B cell (primary cell): ENCODE results near the gene SHOX. TPM values are rescaled to one million over a fixed set of nuclear protein-coding genes. Genes with fewer than 3 reads are reported as not detected.

Experiments used
- ATAC-seq: fragments of 200-7000 bp; cut with Tn5 transposase; one replicate; pipeline ENCODE4 v1.10.0; 2021; ENCODE audit warnings: low read depth, mild to moderate bottlenecking, moderate number of reproducible peaks, moderate library complexity
- CTCF ChIA-PET: fragments of 350-600 bp; sonication (Branson Sonifier 250); formaldehyde crosslinking; loops from one replicate; lab custom pipeline; 2021; ENCODE audit warnings: antibody characterized with exemption, inconsistent platforms; lab: Charles Lee
- POLR2A ChIA-PET: fragments of 350-600 bp; sonication (Branson Sonifier 250); formaldehyde crosslinking; loops from one replicate; lab custom pipeline; 2021; ENCODE audit warnings: antibody characterized with exemption; lab: Charles Lee
- DNase-seq: peaks from one replicate; pipeline ENCODE4 v3.0.0; 2013
- H2AFZ ChIP-seq: 2 replicates; pipeline ENCODE4 v1.6.1; 2012; ENCODE audit warnings: mild to moderate bottlenecking, low read depth, low read length; ENCODE audit not compliant: insufficient read depth, poor library complexity, severe bottlenecking
- H3K27ac ChIP-seq, 2 donors: 1 replicate in 1 of 2; 2 replicates in 1 of 2; pipeline ENCODE4 v1.5.1; 2012 to 2013; ENCODE audit warnings: low read length in 2 of 2, mild to moderate bottlenecking in 2 of 2, moderate library complexity in 1 of 2
- H3K27me3 ChIP-seq, 4 experiments: fragments of 200-600 bp in 1 of 4; sonication (generic) in 1 of 4; replicated peaks in 1 of 4; 1 replicate in 2 of 4; 2 replicates in 2 of 4; pipeline versions ENCODE4 v1.6.1 to v1.7.0; 2013 to 2016; ENCODE audit warnings: low read length in 3 of 4, mild to moderate bottlenecking in 2 of 4, mixed read lengths in 1 of 4, moderate library complexity in 1 of 4; ENCODE audit not compliant: insufficient read depth in 4 of 4, control insufficient read depth in 3 of 4; ENCODE audit errors: control extremely low read depth in 1 of 4
- H3K36me3 ChIP-seq, 2 experiments: replicated peaks in 1 of 2; 1 replicate in 1 of 2; 2 replicates in 1 of 2; pipeline versions ENCODE4 v1.6.1 to v1.7.1; 2013; ENCODE audit warnings: low read length in 1 of 2; ENCODE audit not compliant: insufficient read depth in 2 of 2, control insufficient read depth in 1 of 2; ENCODE audit errors: control extremely low read depth in 1 of 2, extremely low read depth in 1 of 2
- H3K4me1 ChIP-seq, 2 donors: fragments of 200-600 bp in 1 of 2; sonication (generic) in 1 of 2; 1 replicate in 1 of 2; 2 replicates in 1 of 2; pipeline versions ENCODE4 v1.5.1 to v1.6.1; 2013 to 2017; ENCODE audit warnings: low read length in 2 of 2; ENCODE audit not compliant: control insufficient read depth in 2 of 2, insufficient read depth in 2 of 2
- H3K4me2 ChIP-seq: replicated peaks from 2 replicates; pipeline ENCODE3; 2012; ENCODE audit warnings: mild to moderate bottlenecking, low read depth, low read length; ENCODE audit not compliant: poor library complexity, severe bottlenecking
- H3K4me3 ChIP-seq, 5 experiments: fragments of 200-600 bp in 1 of 5; sonication (generic) in 1 of 5; 1 replicate in 3 of 5; 2 replicates in 2 of 5; pipeline versions ENCODE4 v1.5.1 to v1.7.0; 2011 to 2016; ENCODE audit warnings: low read length in 4 of 5, mild to moderate bottlenecking in 4 of 5, low read depth in 2 of 5, control low read depth in 1 of 5, moderate library complexity in 1 of 5; ENCODE audit not compliant: insufficient read depth in 1 of 5; ENCODE audit errors: control extremely low read depth in 1 of 5, extremely low read depth in 1 of 5
- H3K79me2 ChIP-seq: fragments of 200-600 bp; sonication (generic); one replicate; pipeline ENCODE4 v1.6.0; 2016; ENCODE audit warnings: low read length; ENCODE audit not compliant: control insufficient read depth, insufficient read depth
- H3K9ac ChIP-seq: fragments of 200-600 bp; sonication (generic); 2 replicates; pipeline ENCODE4 v1.6.1; 2017; ENCODE audit warnings: mild to moderate bottlenecking, low read length, moderate library complexity
- H3K9me3 ChIP-seq, 3 donors: one replicate each; pipeline versions ENCODE4 v1.6.1 to v1.7.1; 2013; ENCODE audit warnings: low read length in 2 of 3; ENCODE audit not compliant: control insufficient read depth in 2 of 3, insufficient read depth in 1 of 3; ENCODE audit errors: control extremely low read depth in 1 of 3
- H4K20me1 ChIP-seq: 2 replicates; pipeline ENCODE4 v1.6.0; 2012; ENCODE audit warnings: mild to moderate bottlenecking, low read length; ENCODE audit not compliant: insufficient read depth, control insufficient read depth, poor library complexity, severe bottlenecking
- H3K27ac Mint-ChIP-seq: one replicate; pipeline ENCODE4 v1.8.0; 2021; ENCODE audit warnings: mixed read lengths
- H3K27me3 Mint-ChIP-seq: one replicate; pipeline ENCODE4 v1.8.0; 2021; ENCODE audit warnings: mixed read lengths
- H3K4me1 Mint-ChIP-seq: one replicate; pipeline ENCODE4 v1.8.0; 2021; ENCODE audit warnings: mixed read lengths
- H3K4me3 Mint-ChIP-seq: one replicate; pipeline ENCODE4 v1.8.0; 2021; ENCODE audit warnings: mixed read lengths
- H3K9me3 Mint-ChIP-seq: one replicate; pipeline ENCODE4 v1.8.0; 2022; ENCODE audit warnings: mixed read lengths; ENCODE audit not compliant: insufficient read depth
- EZH2 ChIP-seq: IDR thresholded peaks from 2 replicates; pipeline ENCODE4 v1.6.1; 2012; ENCODE audit warnings: borderline replicate concordance, low read depth, mild to moderate bottlenecking, moderate library complexity, low read length; ENCODE audit not compliant: insufficient read depth, poor library complexity, severe bottlenecking
- WGBS: methylation state at CpG from one replicate; pipeline ENCODE4 v1.1.5; 2013; ENCODE audit warnings: missing lambda C conversion rate; ENCODE audit not compliant: insufficient coverage; 5-methylcytosine and 5-hydroxymethylcytosine counted together
- intact Hi-C: fragments of 100-400 bp; cut with micrococcal nuclease; formaldehyde crosslinking; loops from one replicate; pipeline ENCODE4 v1.10.0; 2022
- polyA plus RNA-seq: library from polyadenylated mRNA; depleted of rRNA; stranded (reverse); fragments of >200 nt; gene quantifications from 2 replicates; pipeline ENCODE4 v1.2.3, GENCODE V29; 2012
- total RNA-seq, 2 donors: library from RNA; stranded (reverse); fragments of 120-200 nt in 1 of 2; gene quantifications; 1 replicate in 1 of 2; 2 replicates in 1 of 2; pipeline versions ENCODE4 v1.2.3 to v1.2.4, GENCODE V29; 2013 to 2022
- TF ChIP-seq, protein P1 (sequence below): fragments of 200-600 bp; IDR thresholded peaks from one replicate; pipeline ENCODE4 v1.8.0; 2022; ENCODE audit warnings: antibody characterized with exemption, mild to moderate bottlenecking

Gene SHOX
- total and polyA plus RNA-seq, 2 donors (not counting 1 experiment from before 2014, with no cell fraction given), result not detected

GRCh38 chrX:636981-637659 is 6.5 kb downstream of the SHOX start:
- DNase-seq (no peak), ATAC-seq (no peak)
- H3K27ac ChIP-seq, result no peak overlapping the region
- no peak overlapping the region for H3K9ac ChIP-seq
- H3K9me3 ChIP-seq, result peaks cover 0 to 8% (median 0%) of the 10 kb centered on the region in 3 donors
- ChIA-PET CTCF (no interaction called here), POLR2A (no interaction called here)
- no peak overlapping the region for H2AFZ ChIP-seq
- TF ChIP-seq, protein P1, sequence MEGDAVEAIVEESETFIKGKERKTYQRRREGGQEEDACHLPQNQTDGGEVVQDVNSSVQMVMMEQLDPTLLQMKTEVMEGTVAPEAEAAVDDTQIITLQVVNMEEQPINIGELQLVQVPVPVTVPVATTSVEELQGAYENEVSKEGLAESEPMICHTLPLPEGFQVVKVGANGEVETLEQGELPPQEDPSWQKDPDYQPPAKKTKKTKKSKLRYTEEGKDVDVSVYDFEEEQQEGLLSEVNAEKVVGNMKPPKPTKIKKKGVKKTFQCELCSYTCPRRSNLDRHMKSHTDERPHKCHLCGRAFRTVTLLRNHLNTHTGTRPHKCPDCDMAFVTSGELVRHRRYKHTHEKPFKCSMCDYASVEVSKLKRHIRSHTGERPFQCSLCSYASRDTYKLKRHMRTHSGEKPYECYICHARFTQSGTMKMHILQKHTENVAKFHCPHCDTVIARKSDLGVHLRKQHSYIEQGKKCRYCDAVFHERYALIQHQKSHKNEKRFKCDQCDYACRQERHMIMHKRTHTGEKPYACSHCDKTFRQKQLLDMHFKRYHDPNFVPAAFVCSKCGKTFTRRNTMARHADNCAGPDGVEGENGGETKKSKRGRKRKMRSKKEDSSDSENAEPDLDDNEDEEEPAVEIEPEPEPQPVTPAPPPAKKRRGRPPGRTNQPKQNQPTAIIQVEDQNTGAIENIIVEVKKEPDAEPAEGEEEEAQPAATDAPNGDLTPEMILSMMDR, result no peak
- no peak for TF ChIP-seq EZH2
- intact Hi-C loops, result no loop called here
- no peaks in the 10 kb centered on the region for H3K79me2 ChIP-seq
- no peak overlapping the region for H3K4me2 ChIP-seq
- no peak overlapping the region for H3K27ac Mint-ChIP-seq
- H3K36me3 ChIP-seq, result no peaks in the 10 kb centered on the region
- peaks cover 56% of the 10 kb centered on the region for H3K27me3 Mint-ChIP-seq
- H3K27me3 ChIP-seq, result peaks cover 0 to 65% (median 19%) of the 10 kb centered on the region in 4 experiments
- H3K4me3 Mint-ChIP-seq, result no peak overlapping the region
- no peaks in the 10 kb centered on the region for H4K20me1 ChIP-seq
- no peak overlapping the region for H3K4me3 ChIP-seq
- H3K4me1 ChIP-seq, result no peaks in the 10 kb centered on the region
- 0% methylated on average over 1 of the region's 27 CpGs for WGBS
- H3K9me3 Mint-ChIP-seq, result no peaks in the 10 kb centered on the region
- H3K4me1 Mint-ChIP-seq, result peaks cover 7% of the 10 kb centered on the region

DNA sequence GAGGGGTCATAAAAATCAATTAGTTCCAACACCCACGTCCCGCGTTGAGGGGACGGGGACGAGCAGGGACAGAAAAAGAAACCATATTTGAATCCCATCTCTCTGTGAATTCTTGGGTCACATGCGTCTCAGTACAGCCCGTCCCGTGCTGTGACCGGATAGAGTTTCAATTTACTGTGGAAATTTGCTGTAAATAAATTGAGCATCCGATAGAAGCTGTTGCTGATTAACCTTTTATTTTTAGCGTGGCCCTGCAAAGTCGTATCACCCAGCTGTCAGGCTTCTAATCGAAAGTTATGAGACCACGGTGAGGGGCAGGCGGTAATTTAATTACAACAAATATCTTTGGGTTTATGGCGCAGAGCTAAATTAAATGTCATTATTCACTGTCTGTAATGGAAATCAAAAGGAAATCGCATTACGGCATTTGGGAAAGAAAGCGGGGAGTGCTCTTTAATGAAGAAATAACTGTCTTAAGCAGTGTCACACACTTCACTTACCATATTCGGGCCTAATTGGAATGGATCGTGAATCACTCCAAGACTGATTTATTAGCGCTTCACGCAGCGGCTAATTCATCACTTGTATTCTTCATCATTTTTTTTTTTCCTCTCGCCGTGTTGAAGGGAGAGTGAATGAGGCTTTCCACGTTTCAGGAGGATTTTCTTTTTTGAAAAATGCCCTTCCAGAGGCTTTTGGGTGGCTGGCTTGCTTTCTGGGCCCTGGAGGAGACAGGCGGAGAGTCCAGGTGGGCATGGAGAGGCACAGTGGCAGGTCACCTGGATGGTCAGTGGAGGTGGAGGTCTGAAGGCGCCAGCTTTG is 7.3 kb downstream of the SHOX start:
- peaks cover 7% of the 10 kb centered on the region for H3K4me1 Mint-ChIP-seq
- peaks cover 54% of the 10 kb centered on the region for H3K27me3 Mint-ChIP-seq
- Histone ChIP-seq H3K79me2 (no peaks in the 10 kb centered on the region), H3K4me2 (no peak overlapping the region), H3K4me3 (no peak overlapping the region), H3K9ac (no peak overlapping the region), H3K27me3 (peaks cover 0 to 62% (median 16%) of the 10 kb centered on the region in 4 experiments), H2AFZ (no peak overlapping the region), H3K4me1 (no peaks in the 10 kb centered on the region), H3K9me3 (peaks cover 0 to 8% (median 0%) of the 10 kb centered on the region in 3 donors), H3K36me3 (no peaks in the 10 kb centered on the region), H4K20me1 (no peaks in the 10 kb centered on the region), H3K27ac (no peak overlapping the region)
- DNase-seq (no peak), ATAC-seq (no peak)
- intact Hi-C loops, result no loop called here
- 12% methylated on average over 13 of the region's 29 CpGs for WGBS
- H3K27ac Mint-ChIP-seq, result no peak overlapping the region
- H3K4me3 Mint-ChIP-seq, result no peak overlapping the region
- CTCF ChIA-PET, result no interaction called here
- POLR2A ChIA-PET, result no interaction called here
- TF ChIP-seq, protein P1, result no peak
- no peak for TF ChIP-seq EZH2
- no peaks in the 10 kb centered on the region for H3K9me3 Mint-ChIP-seq
